HG03064 (cell line): Measurements from ENCODE around the gene EIF3A.
"Not testable (repeated sequence)": the region's sequence is repeated elsewhere in the genome, so short reads cannot be mapped to it uniquely, and the experiment has no call there.

Experiments
- ATAC-seq: cut with Tn5 transposase; IDR thresholded peaks from one replicate; pipeline ENCODE4 v1.9.1; 2021; ENCODE audit warnings: low read depth; ENCODE audit not compliant: unreplicated experiment

Gene EIF3A, protein sequence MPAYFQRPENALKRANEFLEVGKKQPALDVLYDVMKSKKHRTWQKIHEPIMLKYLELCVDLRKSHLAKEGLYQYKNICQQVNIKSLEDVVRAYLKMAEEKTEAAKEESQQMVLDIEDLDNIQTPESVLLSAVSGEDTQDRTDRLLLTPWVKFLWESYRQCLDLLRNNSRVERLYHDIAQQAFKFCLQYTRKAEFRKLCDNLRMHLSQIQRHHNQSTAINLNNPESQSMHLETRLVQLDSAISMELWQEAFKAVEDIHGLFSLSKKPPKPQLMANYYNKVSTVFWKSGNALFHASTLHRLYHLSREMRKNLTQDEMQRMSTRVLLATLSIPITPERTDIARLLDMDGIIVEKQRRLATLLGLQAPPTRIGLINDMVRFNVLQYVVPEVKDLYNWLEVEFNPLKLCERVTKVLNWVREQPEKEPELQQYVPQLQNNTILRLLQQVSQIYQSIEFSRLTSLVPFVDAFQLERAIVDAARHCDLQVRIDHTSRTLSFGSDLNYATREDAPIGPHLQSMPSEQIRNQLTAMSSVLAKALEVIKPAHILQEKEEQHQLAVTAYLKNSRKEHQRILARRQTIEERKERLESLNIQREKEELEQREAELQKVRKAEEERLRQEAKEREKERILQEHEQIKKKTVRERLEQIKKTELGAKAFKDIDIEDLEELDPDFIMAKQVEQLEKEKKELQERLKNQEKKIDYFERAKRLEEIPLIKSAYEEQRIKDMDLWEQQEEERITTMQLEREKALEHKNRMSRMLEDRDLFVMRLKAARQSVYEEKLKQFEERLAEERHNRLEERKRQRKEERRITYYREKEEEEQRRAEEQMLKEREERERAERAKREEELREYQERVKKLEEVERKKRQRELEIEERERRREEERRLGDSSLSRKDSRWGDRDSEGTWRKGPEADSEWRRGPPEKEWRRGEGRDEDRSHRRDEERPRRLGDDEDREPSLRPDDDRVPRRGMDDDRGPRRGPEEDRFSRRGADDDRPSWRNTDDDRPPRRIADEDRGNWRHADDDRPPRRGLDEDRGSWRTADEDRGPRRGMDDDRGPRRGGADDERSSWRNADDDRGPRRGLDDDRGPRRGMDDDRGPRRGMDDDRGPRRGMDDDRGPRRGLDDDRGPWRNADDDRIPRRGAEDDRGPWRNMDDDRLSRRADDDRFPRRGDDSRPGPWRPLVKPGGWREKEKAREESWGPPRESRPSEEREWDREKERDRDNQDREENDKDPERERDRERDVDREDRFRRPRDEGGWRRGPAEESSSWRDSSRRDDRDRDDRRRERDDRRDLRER (N-terminal part only)

DNA sequence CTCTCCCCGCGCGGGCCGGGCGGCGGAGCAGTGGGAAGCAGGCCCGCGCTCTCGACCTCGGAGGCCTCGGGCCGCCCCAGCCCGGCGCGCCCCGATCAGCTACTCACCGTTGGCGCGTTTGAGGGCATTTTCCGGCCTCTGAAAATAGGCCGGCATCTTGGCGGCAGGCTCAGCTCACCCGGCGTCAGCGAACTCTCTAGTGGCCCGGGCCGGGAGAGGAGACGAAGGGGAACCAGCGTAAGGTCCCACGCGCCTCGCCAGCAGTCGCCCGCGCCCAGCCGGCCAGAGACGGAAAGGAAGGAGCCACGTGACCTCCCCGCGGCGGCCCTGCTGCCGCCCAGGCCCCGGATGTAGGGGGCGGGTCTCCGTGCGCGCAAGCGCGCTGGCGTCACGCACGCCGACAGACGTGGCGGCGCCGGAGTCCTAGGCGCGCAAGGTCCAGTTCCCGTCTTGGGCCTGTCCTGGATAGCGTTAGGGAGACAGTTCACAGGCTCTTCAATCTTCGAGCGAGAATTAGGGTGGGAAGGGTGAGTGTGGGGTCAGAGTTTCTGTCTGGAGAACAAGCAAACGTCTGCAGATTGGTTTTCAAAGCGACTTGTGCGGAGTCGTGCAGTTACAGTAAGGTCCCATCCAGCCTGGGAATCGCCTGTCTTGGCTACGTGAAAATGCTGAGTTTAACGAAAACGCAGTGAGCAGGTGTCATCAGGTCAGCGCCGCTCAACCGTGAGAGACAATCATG, at the start of gene EIF3A:
Gene EIF3A (minus strand): TSS at position 297 of the 739 bp plus-strand sequence. CDS start 141 bp downstream, at position 156.
- peak; percentile 77 for ATAC-seq

GRCh38 chr10:119129721-119130120, 49.1 kb upstream of the EIF3A start:
- no peak for ATAC-seq

- no peak for ATAC-seq
Measured at GRCh38 chr10:119125942-119126341, 45.3 kb upstream of the EIF3A start.

GRCh38 chr10:119120875-119121274, 40.3 kb upstream of the EIF3A start:
- ATAC-seq = no peak

DNA sequence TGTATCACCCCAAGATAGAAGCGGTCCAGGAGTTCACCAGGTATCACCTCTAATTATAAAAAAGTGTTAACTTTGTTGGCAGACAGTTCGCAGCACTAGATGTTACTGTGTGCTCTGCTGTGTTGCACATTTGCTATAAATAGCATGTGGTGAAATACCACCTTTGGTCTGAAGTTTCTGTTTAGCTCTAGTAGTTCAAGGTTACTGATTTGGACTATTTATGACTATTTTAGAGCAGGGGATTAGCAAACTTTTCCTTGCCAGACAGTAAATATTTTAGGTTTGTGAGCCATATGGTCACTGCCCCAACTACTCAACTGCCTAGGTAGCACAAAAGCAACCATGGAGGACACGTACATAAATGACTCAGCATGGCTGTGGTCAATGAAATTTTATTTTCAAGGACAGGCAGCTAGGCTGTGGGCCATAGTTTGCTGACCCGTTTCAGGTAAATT, 39.8 kb upstream of the EIF3A start:
- ATAC-seq = peak; percentile 90

GRCh38 chr10:119119400-119119799, 38.8 kb upstream of the EIF3A start:
- no peak for ATAC-seq

DNA sequence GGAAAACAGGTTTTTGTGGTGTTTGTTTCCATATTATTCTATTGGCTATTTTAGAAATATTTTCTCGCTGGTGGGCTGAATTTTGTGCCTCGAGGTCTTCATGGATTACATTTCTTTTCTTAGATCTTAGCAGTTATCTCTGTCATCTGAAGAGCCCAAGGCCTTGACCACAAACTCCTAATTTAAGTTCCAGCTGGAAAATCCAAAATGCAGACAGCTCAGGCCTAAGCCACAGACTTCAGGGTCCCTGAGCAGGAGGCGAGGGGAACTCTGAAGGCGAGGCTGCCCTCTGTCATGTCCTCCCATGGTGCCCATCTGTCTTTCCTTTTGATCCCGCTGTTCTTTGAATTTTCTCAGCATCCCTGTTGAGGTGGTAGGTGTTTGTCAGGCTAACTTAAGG, 37.6 kb upstream of the EIF3A start:
- no peak for ATAC-seq

DNA sequence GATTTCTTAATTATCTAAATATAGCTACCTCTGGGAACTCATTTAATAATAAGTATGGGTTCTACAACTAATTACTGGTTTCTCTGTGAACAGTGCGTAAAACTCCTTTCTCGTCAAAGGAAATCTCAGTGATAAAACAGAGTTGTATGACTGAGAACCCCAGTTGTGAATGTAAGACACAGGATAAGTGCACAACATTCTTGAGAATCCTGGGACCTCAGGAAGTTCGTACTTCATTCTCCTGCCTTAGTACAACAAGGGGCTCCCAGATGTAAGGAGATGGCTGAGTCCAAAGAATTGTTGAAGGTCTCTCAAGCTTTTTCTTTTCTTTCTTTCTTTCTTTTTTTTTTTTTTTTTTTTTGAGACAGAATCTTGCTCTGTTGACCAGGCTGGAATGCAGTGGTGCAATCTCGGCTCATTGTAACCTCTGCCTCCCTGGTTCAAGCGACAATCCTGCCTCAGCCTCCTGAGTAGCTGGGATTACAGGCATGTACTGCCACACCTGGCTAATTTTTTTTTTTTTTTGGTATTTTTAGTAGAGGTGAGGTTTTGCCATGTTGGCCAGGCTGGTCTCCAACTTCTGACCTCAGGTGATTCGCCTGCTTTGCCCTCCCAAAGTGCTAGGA, 35.8 kb upstream of the EIF3A start:
- no peak for ATAC-seq

GRCh38 chr10:119115926-119116325, 35.3 kb upstream of the EIF3A start:
- ATAC-seq = no peak

DNA sequence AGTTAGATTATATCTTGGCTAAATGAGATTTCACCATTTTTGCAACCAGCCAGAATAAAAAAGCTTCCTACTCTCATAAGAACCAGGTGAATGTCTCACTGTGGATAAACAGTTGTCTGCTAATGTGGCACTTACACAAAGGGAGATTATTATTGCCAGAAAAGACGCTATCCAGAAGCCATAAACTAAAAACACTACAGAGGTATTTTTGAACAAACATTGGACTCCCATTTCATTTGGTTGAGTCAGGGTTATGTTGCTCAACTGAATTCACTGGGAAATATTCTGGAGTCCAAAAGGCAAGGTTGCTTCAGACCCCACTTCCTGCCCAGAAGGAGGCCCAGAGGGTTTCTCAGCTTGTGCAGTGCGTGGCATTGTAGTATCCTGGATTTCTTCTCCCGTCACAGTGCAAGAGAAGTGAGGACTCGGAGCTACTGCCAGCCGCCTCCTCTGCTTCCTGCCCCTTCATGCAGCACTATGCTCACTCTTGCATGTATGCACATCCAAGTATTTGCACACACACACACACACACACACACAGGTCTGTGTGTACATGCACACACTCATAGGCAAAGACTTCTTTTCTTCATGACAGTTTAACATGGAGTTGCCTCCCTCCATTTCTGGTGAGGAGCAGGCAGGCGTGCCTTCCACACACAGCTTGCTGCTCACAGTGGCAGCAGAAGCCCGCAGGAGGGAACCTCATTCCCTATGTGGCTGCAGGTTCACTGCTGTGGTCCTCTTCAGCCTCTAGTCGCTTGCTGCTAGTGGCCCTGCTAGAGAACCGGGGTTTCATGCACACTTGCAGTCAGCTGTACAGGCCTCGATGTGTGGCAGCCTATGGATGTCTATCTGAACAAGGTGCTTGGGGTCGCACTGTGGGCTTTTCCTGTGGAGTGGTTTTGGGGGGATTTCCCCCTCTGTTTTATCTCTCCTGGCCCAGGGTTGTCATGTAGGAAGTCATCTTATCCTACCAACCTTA, 33.4 kb upstream of the EIF3A start:
- no peak for ATAC-seq

- no peak for ATAC-seq
Measured at GRCh38 chr10:119112056-119112455, 31.4 kb upstream of the EIF3A start.

DNA sequence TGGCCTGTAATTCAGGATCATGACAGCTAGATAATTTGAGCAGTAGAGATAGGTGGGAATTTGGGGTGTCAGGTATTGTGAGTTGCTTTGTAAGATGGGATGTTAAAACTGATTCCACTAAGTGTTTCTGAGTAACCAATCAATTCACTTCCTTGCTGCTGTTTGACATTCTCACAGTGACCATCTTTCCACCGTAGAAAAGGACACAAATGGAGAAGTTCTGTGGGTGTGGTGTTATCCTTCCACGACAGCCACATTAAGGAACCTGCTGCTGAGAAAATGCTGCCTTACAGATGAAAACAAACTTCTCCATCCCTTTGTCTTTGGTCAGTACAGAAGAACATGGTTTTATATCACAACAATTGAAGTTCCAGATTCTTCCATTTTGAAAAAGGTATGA, 27.2 kb upstream of the EIF3A start:
- not testable (repeated sequence) for ATAC-seq

DNA sequence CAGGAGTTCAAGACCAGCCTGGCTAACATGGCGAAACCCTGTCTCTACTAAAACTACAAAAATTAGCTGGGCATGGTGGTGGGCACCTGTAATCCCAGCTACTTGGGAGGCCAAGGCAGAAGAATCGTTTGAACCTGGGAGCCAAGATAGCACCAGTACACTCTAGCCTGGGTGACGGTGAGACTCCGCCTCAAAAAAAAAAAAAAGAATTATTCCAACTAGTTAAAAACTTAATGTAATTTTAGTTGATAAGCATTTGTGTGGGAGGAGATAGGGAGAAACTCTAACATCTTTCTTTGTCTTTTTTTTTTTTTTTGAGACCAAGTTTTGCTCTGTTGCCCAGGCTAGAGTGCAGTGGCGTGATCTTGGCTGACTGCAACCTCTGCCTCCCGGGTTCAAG, 26.5 kb upstream of the EIF3A start:
- not testable (repeated sequence) for ATAC-seq

GRCh38 chr10:119105899-119106298, 25.3 kb upstream of the EIF3A start:
- ATAC-seq = not testable (repeated sequence)

DNA sequence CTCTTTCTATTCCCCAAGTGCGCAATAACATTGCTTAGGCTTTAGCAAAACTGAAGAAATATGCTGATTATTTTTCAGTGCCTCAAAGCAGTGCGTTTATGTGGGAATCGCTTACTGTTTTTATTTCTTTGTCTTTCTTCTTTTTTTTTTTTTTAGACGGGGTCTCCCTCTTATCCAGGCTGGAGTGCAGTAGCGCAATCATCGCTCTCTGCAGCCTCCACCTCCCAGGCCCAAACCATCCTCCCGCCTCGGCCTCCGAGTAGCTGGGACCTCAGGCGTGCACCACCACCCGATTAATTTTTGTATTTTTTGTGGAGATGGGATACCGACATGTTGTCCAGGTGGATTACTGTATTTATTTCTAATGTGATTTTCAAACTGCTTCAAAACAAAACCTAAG, 24.5 kb upstream of the EIF3A start:
- ATAC-seq = no peak

DNA sequence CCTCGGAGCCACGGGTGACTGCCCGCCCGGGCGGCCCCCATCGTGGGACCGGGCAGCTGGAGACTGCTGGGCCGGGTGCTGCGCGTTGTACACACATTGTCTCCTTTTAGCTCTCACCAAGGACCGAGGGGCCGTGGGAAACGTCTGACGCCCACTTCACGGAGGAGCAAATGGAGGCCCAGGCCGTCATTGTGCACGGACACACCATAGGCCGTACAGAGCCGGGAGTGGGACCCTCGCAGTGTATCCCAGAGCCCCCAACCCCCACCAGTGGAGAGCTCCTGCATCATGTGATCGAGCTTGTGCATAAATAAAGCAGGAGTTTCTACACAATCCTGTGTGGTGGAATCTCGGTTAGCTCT, 24.0 kb upstream of the EIF3A start:
- no peak for ATAC-seq

GRCh38 chr10:119103903-119104653, 23.5 kb upstream of the EIF3A start, which contains the start of gene DENND10:
DENND10 (plus strand) TSS chr10:119104113; CDS start chr10:119104143, 30 bp downstream.
- ATAC-seq = peak; percentile 85
